Measurements from ENCODE around the gene ZC3H12D.

ZC3H12D gene

DNA sequence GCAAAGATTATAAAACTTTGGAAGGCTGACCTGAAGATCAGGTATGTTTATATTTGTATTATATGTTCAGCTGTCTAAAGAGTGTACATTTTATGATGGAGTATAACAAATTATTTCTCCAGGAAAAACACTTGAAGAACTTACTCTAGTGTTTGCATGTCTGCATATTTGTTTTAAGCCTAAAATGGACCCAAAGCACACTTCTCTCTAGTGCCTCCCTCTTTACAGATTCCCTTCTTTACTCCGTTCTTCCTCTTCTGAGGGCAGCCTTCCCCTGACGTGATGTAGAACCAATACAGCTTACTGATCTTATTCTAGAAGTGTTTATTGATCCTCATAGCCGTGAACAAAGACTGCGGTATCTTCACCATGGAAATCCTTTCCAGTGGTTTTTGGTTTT lies 70.8 kb downstream of the ZC3H12D start:
- no peak for DNase-seq
- H3K9me3 Mint-ChIP-seq = peaks cover 26% of the 10 kb centered on the region
- H3K4me3 Mint-ChIP-seq = no peak overlapping the region
- peaks cover 55% of the 10 kb centered on the region for H3K36me3 Mint-ChIP-seq (ENCODE audit: low read depth)
- no peaks in the 10 kb centered on the region for H3K4me1 Mint-ChIP-seq
- no peaks in the 10 kb centered on the region for H3K27me3 Mint-ChIP-seq (ENCODE audit: low read depth, poor library complexity)
- TF ChIP-seq, protein P1, sequence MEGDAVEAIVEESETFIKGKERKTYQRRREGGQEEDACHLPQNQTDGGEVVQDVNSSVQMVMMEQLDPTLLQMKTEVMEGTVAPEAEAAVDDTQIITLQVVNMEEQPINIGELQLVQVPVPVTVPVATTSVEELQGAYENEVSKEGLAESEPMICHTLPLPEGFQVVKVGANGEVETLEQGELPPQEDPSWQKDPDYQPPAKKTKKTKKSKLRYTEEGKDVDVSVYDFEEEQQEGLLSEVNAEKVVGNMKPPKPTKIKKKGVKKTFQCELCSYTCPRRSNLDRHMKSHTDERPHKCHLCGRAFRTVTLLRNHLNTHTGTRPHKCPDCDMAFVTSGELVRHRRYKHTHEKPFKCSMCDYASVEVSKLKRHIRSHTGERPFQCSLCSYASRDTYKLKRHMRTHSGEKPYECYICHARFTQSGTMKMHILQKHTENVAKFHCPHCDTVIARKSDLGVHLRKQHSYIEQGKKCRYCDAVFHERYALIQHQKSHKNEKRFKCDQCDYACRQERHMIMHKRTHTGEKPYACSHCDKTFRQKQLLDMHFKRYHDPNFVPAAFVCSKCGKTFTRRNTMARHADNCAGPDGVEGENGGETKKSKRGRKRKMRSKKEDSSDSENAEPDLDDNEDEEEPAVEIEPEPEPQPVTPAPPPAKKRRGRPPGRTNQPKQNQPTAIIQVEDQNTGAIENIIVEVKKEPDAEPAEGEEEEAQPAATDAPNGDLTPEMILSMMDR (IDR thresholded peaks at IDR 0.05) = no peak
- no peak overlapping the region for H3K27ac Mint-ChIP-seq

DNA sequence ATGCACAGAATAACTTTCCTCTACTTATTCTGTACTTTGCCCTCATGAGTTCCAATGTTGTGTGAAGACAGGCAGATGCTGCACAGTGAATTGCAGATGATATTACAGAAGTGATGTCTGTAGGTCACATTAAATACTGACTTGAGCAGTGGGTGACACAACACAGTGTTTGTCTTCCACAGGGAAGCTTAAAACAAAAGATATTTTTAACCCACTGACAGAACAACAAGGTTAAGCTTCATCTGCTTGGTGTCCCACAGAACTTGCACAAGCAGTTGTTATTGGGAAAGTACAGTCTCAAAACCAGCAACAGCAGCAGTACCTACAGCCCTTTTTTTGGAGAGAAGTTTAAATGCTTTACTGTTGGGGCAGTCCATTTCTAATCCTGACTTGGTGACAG lies 74.3 kb downstream of the ZC3H12D start:
- H3K4me3 Mint-ChIP-seq = no peak overlapping the region
- H3K36me3 Mint-ChIP-seq (ENCODE audit: low read depth) = peaks cover 49% of the 10 kb centered on the region
- H3K27me3 Mint-ChIP-seq (ENCODE audit: low read depth, poor library complexity) = no peaks in the 10 kb centered on the region
- DNase-seq = no peak
- H3K27ac Mint-ChIP-seq = no peak overlapping the region
- H3K4me1 Mint-ChIP-seq = no peaks in the 10 kb centered on the region
- peaks cover 10% of the 10 kb centered on the region for H3K9me3 Mint-ChIP-seq
- TF ChIP-seq, protein P1 (IDR thresholded peaks at IDR 0.05) = no peak

DNA sequence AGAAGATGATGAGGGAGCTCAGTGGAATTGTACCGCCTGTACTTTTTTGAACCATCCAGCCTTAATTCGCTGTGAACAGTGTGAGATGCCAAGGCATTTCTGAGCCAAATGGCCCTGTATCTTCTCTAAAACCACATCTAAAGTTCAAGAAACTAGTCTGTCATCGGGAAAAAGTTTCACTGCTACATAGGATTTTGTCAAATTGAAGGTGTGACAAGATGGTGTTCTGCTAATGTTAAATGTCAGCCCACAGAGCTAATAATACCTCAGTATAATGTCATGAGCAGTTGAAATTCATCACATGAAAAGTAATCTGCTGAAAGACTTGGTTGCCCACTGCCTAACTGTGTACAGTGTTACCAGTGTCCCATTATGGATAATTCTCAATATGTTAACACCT lies 75.2 kb downstream of the ZC3H12D start:
- Mint-ChIP-seq H3K27me3 (ENCODE audit: low read depth, poor library complexity) (no peaks in the 10 kb centered on the region), H3K4me1 (no peaks in the 10 kb centered on the region), H3K36me3 (ENCODE audit: low read depth) (peaks cover 49% of the 10 kb centered on the region), H3K4me3 (no peak overlapping the region), H3K27ac (no peak overlapping the region), H3K9me3 (peaks cover under 1% of the 10 kb centered on the region)
- no peak for DNase-seq
- TF ChIP-seq, protein P1 (IDR thresholded peaks at IDR 0.05) = no peak

DNA sequence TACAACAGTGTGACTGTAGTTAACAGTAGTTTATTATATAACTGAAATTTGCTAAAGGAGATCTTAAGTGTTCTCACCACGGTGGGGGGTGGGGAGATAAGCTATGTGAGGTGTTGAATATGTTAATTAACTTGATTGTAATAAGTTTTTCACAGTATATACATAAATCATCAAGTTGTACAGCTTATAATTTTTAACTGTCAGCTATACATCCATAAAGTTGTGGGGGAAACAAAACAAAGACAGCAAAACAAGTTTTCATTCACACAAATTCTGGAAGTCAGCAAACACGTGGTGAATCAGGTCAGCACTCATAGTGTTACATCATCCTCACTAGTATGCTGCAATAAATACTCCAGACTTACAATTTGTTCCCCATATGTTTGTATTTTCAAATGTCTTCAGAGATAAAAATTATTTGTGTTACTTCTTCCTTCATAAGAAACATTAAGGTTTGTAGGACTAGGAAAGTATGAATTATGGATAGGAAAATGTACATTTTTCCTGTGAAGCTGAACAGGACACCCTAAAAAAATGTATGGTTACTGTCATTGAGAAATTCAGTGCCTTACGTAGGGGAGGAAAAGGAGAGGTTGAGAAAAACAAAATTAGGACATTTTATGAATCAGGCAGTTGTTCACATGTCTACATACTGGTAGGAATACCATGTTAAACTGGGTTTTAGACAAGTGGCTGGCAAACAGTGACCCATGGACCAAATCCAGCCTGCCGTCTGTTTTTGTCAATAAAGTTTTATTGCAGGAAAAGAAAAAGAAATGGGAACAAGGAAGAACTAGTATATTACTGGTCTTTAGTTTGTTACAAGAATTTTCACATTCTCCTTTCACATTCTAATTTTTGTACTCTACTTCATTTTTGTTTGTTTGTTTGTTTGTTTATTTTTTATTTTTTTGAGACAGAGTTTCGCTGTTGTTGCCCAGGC lies 78.7 kb downstream of the ZC3H12D start:
- Mint-ChIP-seq H3K36me3 (ENCODE audit: low read depth) (peaks cover 64% of the 10 kb centered on the region), H3K27me3 (ENCODE audit: low read depth, poor library complexity) (no peaks in the 10 kb centered on the region), H3K4me3 (no peak overlapping the region), H3K27ac (no peak overlapping the region), H3K9me3 (no peaks in the 10 kb centered on the region), H3K4me1 (no peaks in the 10 kb centered on the region)
- no peak for DNase-seq
- TF ChIP-seq, protein P1 (IDR thresholded peaks at IDR 0.05) = no peak

DNA sequence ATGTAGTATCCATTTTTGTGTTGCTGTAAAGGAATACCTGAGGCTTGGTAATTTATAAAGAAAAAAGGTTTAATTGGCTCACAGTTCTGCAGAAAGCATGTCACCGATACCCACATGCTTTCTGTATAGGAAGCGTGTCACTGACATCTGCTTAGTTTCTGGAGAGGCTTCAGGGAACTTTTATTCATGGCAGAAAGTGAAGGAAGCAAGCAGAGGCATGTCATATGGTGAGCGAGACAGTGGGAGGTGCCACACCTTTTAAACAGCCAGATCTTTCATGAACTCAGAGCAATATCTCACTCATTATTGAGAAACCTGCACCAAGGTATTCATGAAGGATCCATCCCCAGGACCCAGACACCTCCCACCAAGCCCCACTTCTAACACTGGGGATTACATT lies 81.3 kb downstream of the ZC3H12D start:
- H3K36me3 Mint-ChIP-seq (ENCODE audit: low read depth) = peaks cover 71% of the 10 kb centered on the region

More for the DNA sequence above, 81.3 kb downstream of the ZC3H12D start:
- TF ChIP-seq, protein P1 (IDR thresholded peaks at IDR 0.05) = no peak
- H3K27ac Mint-ChIP-seq = no peak overlapping the region
- H3K4me3 Mint-ChIP-seq = no peak overlapping the region
- DNase-seq = no peak
- no peaks in the 10 kb centered on the region for H3K9me3 Mint-ChIP-seq
- H3K27me3 Mint-ChIP-seq (ENCODE audit: low read depth, poor library complexity) = no peaks in the 10 kb centered on the region
- H3K4me1 Mint-ChIP-seq = no peaks in the 10 kb centered on the region

All from nephron progenitor cell (in vitro differentiated cells).